Ishikawa (cell line): Measurements from ENCODE around the gene CHORDC1.

Source experiments
- CEBPB ChIP-seq: IDR thresholded peaks from 2 replicates; pipeline ENCODE4 v1.6.1; 2012
- CREB1 ChIP-seq: IDR thresholded peaks from 2 replicates; pipeline ENCODE4 v1.6.1; 2012; ENCODE audit warnings: low read depth
- EGR1 ChIP-seq: IDR thresholded peaks from 2 replicates; pipeline ENCODE4 v1.6.1; 2012
- EP300 ChIP-seq: IDR thresholded peaks from 2 replicates; pipeline ENCODE4 v1.6.1; 2012; ENCODE audit warnings: borderline replicate concordance
- FOXM1 ChIP-seq: IDR thresholded peaks from 2 replicates; pipeline ENCODE4 v1.6.1; 2012; ENCODE audit warnings: low read depth, borderline replicate concordance
- MAX ChIP-seq: IDR thresholded peaks from 2 replicates; pipeline ENCODE4 v1.6.1; 2012
- NFIC ChIP-seq: IDR thresholded peaks from 2 replicates; pipeline ENCODE4 v1.6.1; 2012
- RAD21 ChIP-seq: IDR thresholded peaks from 2 replicates; pipeline ENCODE4 v1.6.1; 2012; ENCODE audit warnings: low read depth
- REST ChIP-seq: IDR thresholded peaks from 2 replicates; pipeline ENCODE4 v1.6.1; 2012; ENCODE audit warnings: low read depth, mild to moderate bottlenecking
- TAF1 ChIP-seq: IDR thresholded peaks from 2 replicates; pipeline ENCODE4 v1.6.1; 2012; ENCODE audit warnings: low read depth, mild to moderate bottlenecking
- TCF12 ChIP-seq: IDR thresholded peaks from 2 replicates; pipeline ENCODE4 v1.6.1; 2012; ENCODE audit warnings: low read depth
- TEAD4 ChIP-seq: IDR thresholded peaks from 2 replicates; pipeline ENCODE4 v1.6.1; 2012
- USF1 ChIP-seq: IDR thresholded peaks from 2 replicates; pipeline ENCODE4 v1.6.1; 2012
- YY1 ChIP-seq: IDR thresholded peaks from 2 replicates; pipeline ENCODE4 v1.6.1; 2012; ENCODE audit warnings: low read depth
- ZBTB7A ChIP-seq: IDR thresholded peaks from 2 replicates; pipeline ENCODE4 v1.6.1; 2012; ENCODE audit warnings: low read depth

The CHORDC1 gene

GRCh38 chr11:90234977-90235376 lies 12.1 kb upstream of the CHORDC1 start:
- TF ChIP-seq ZBTB7A (no peak), NFIC (no peak), TAF1 (no peak), FOXM1 (no peak), TEAD4 (no peak), EGR1 (no peak), YY1 (no peak), CEBPB (no peak), USF1 (no peak)

GRCh38 chr11:90229791-90230190 lies 6.9 kb upstream of the CHORDC1 start:
- TF ChIP-seq MAX (no peak), EGR1 (no peak), TCF12 (no peak), FOXM1 (no peak), CEBPB (no peak), TEAD4 (no peak), REST (no peak), USF1 (no peak), ZBTB7A (no peak), YY1 (no peak)

GRCh38 chr11:90228056-90228455 lies 5.2 kb upstream of the CHORDC1 start:
- no peak for TF ChIP-seq TEAD4
- TF ChIP-seq TCF12: no peak
- no peak for TF ChIP-seq TAF1
- TF ChIP-seq REST: no peak
- TF ChIP-seq ZBTB7A: no peak
- no peak for TF ChIP-seq FOXM1
- TF ChIP-seq USF1: no peak
- no peak for TF ChIP-seq EGR1
- TF ChIP-seq CREB1: no peak
- no peak for TF ChIP-seq CEBPB
- no peak for TF ChIP-seq EP300
- TF ChIP-seq YY1: no peak
- TF ChIP-seq RAD21: no peak
- TF ChIP-seq NFIC: no peak
- TF ChIP-seq MAX: no peak

GRCh38 chr11:90223248-90223585 lies 368 bp upstream of the CHORDC1 start:
- TF ChIP-seq ZBTB7A: no peak
- TF ChIP-seq NFIC: no peak
- no peak for TF ChIP-seq TCF12
- no peak for TF ChIP-seq USF1
- no peak for TF ChIP-seq FOXM1
- no peak for TF ChIP-seq CREB1
- no peak for TF ChIP-seq EGR1
- no peak for TF ChIP-seq MAX
- TF ChIP-seq YY1: no peak
- no peak for TF ChIP-seq REST
- TF ChIP-seq EP300: no peak
- no peak for TF ChIP-seq TAF1
- TF ChIP-seq RAD21: no peak
- TF ChIP-seq CEBPB: no peak
- no peak for TF ChIP-seq TEAD4
